GM12865 (cell line): ENCODE measurements around the gene SLC2A5.

Experiments used
- DNase-seq: peaks from one replicate; pipeline ENCODE4 v3.0.0; 2010; ENCODE audit warnings: low read depth
- H3K4me3 ChIP-seq: 2 replicates; pipeline ENCODE4 v1.5.1; 2011; ENCODE audit warnings: mild to moderate bottlenecking, low read depth, low read length, control low read depth
- CTCF ChIP-seq: IDR thresholded peaks from 2 replicates; pipeline ENCODE4 v1.5.1; 2011; ENCODE audit warnings: low read length, control low read depth, low read depth, inconsistent platforms; ENCODE audit not compliant: insufficient read depth; ENCODE audit errors: missing control alignments

SLC2A5 gene

GRCh38 chr1:9062846-9063245 lies 6.6 kb downstream of the SLC2A5 start:
- TF ChIP-seq CTCF, result no peak
- DNase-seq, result no peak
- H3K4me3 ChIP-seq, result no peak overlapping the region

GRCh38 chr1:9062021-9062471 lies 7.4 kb downstream of the SLC2A5 start:
- TF ChIP-seq CTCF, result no peak
- no peak for DNase-seq

GRCh38 chr1:9061252-9061960 lies 8.0 kb downstream of the SLC2A5 start:
- no peak for DNase-seq
- TF ChIP-seq CTCF, result no peak
- no peak overlapping the region for H3K4me3 ChIP-seq

More at GRCh38 chr1:9062021-9062471, 7.4 kb downstream of the SLC2A5 start:
- H3K4me3 ChIP-seq, result no peak overlapping the region

- no peak for TF ChIP-seq CTCF
- no peak for DNase-seq
- H3K4me3 ChIP-seq, result no peak overlapping the region
Observed at GRCh38 chr1:9059891-9060744, 9.3 kb downstream of the SLC2A5 start.

- no peak for TF ChIP-seq CTCF
- no peak for DNase-seq
- H3K4me3 ChIP-seq, result no peak overlapping the region
Observed at GRCh38 chr1:9058465-9058864, 11.0 kb downstream of the SLC2A5 start.

GRCh38 chr1:9057851-9058250 lies 11.6 kb downstream of the SLC2A5 start:
- no peak overlapping the region for H3K4me3 ChIP-seq
- TF ChIP-seq CTCF, result no peak
- no peak for DNase-seq
